Activated T-helper 2 cell treated with anti-CD3 and anti-CD28 coated beads, Interferon-gamma antibody, Interleukin-2, Interleukin-4, amounts not matched to agents 10 μg/mL and 5 μg/mL and 100 μg/mL, durations not matched to agents 14 hours and 24 hours and 36 hours (primary cell): Measurements from ENCODE around the gene CBFA2T3. TPM values are rescaled to one million over a fixed set of nuclear protein-coding genes. Genes with fewer than 3 reads are reported as not detected.

Experiments used
- DNase-seq: peaks from one replicate; pipeline ENCODE4 v3.0.0; 2021; ENCODE audit warnings: low spot score
- H3K27ac Mint-ChIP-seq: one replicate; pipeline ENCODE4 v1.8.0; 2021; ENCODE audit warnings: mixed read lengths
- H3K27me3 Mint-ChIP-seq: one replicate; pipeline ENCODE4 v1.8.0; 2021; ENCODE audit warnings: low read depth, mixed read lengths
- H3K36me3 Mint-ChIP-seq: one replicate; pipeline ENCODE4 v1.8.0; 2021; ENCODE audit warnings: low read depth, mixed read lengths
- H3K4me1 Mint-ChIP-seq: one replicate; pipeline ENCODE4 v1.8.0; 2021; ENCODE audit warnings: low read depth, mixed read lengths
- H3K4me3 Mint-ChIP-seq: one replicate; pipeline ENCODE4 v1.8.0; 2021; ENCODE audit warnings: low read depth, mild to moderate bottlenecking, moderate library complexity, mixed read lengths
- H3K9me3 Mint-ChIP-seq: one replicate; pipeline ENCODE4 v1.8.0; 2021; ENCODE audit warnings: mixed read lengths
- intact Hi-C: fragments of 100-400 bp; cut with micrococcal nuclease; formaldehyde crosslinking; loops from one replicate; pipeline ENCODE4 v1.15.1; 2023
- total RNA-seq: library from RNA; stranded (reverse); gene quantifications from 2 replicates; pipeline ENCODE4 v1.2.3, GENCODE V29; 2022

The CBFA2T3 gene
- total RNA-seq, 1 donor from 2014 or later: 0.30 TPM

- intact Hi-C loops: no loop called here
- no peak overlapping the region for H3K27ac Mint-ChIP-seq
- peaks cover 15% of the 10 kb centered on the region for H3K36me3 Mint-ChIP-seq
- no peak for DNase-seq
- no peaks in the 10 kb centered on the region for H3K27me3 Mint-ChIP-seq
- H3K9me3 Mint-ChIP-seq: no peaks in the 10 kb centered on the region
- H3K4me3 Mint-ChIP-seq: no peak overlapping the region
- peaks cover 7% of the 10 kb centered on the region for H3K4me1 Mint-ChIP-seq
These were observed 115.6 kb downstream of the CBFA2T3 start for GRCh38 chr16:88861359-88861758.

GRCh38 chr16:88859381-88860091 lies 117.5 kb downstream of the CBFA2T3 start:
- no peak overlapping the region for H3K27ac Mint-ChIP-seq
- H3K4me1 Mint-ChIP-seq: peaks cover 14% of the 10 kb centered on the region
- no peaks in the 10 kb centered on the region for H3K27me3 Mint-ChIP-seq
- H3K9me3 Mint-ChIP-seq: no peaks in the 10 kb centered on the region
- peaks cover 15% of the 10 kb centered on the region for H3K36me3 Mint-ChIP-seq
- H3K4me3 Mint-ChIP-seq: peak overlapping the region; percentile 5
- intact Hi-C loops: no loop called here
- DNase-seq: no peak

GRCh38 chr16:88857728-88858339 lies 119.2 kb downstream of the CBFA2T3 start:
- peaks cover 15% of the 10 kb centered on the region for H3K36me3 Mint-ChIP-seq
- DNase-seq: peak; percentile 72
- H3K27me3 Mint-ChIP-seq: no peaks in the 10 kb centered on the region
- peak overlapping the region; percentile 88 for H3K27ac Mint-ChIP-seq
- H3K9me3 Mint-ChIP-seq: no peaks in the 10 kb centered on the region
- intact Hi-C loops: loop anchor here (1.0 to 2.0 kb wide), 2 partner anchors 45 to 121 kb away; no protein-coding TSS in a partner anchor
- peaks cover 14% of the 10 kb centered on the region for H3K4me1 Mint-ChIP-seq
- H3K4me3 Mint-ChIP-seq: peak overlapping the region; percentile 97

- H3K36me3 Mint-ChIP-seq: peaks cover 15% of the 10 kb centered on the region
- H3K4me3 Mint-ChIP-seq: peak within 1 kb of the TSS; percentile 97
- no peaks in the 10 kb centered on the region for H3K27me3 Mint-ChIP-seq
These were observed 119.9 kb downstream of the CBFA2T3 start, which contains the start of the genes GALNS and TRAPPC2L for GRCh38 chr16:88856828-88857727. GALNS (minus strand) TSS chr16:88856947; CDS start chr16:88856877, 70 bp downstream. TRAPPC2L (plus strand) TSS chr16:88857127; CDS start chr16:88857151, 24 bp downstream.

GRCh38 chr16:88856122-88856827 lies 120.7 kb downstream of the CBFA2T3 start:
- H3K36me3 Mint-ChIP-seq: peaks cover 15% of the 10 kb centered on the region
- peak overlapping the region; percentile 97 for H3K4me3 Mint-ChIP-seq
- intact Hi-C loops: loop anchor here (2.0 kb wide), 1 partner anchor 43 kb away; no protein-coding TSS in a partner anchor
- no peaks in the 10 kb centered on the region for H3K9me3 Mint-ChIP-seq
- H3K4me1 Mint-ChIP-seq: peaks cover 14% of the 10 kb centered on the region
- DNase-seq: no peak
- no peak overlapping the region for H3K27ac Mint-ChIP-seq
- H3K27me3 Mint-ChIP-seq: no peaks in the 10 kb centered on the region

More at GRCh38 chr16:88856828-88857727, 119.9 kb downstream of the CBFA2T3 start, which contains the start of the genes GALNS and TRAPPC2L:
- peak within 1 kb of the TSS; percentile 88 for H3K27ac Mint-ChIP-seq
- H3K4me1 Mint-ChIP-seq: peaks cover 14% of the 10 kb centered on the region
- DNase-seq: peak; percentile 97
- H3K9me3 Mint-ChIP-seq: no peaks in the 10 kb centered on the region
- intact Hi-C loops: loop anchor here (1.0 to 2.0 kb wide), 2 partner anchors 44 to 120 kb away; no protein-coding TSS in a partner anchor

GRCh38 chr16:88855736-88856121 lies 121.3 kb downstream of the CBFA2T3 start:
- Mint-ChIP-seq H3K27me3 (no peaks in the 10 kb centered on the region), H3K4me3 (peak overlapping the region; percentile 74), H3K4me1 (peaks cover 14% of the 10 kb centered on the region), H3K36me3 (peaks cover 11% of the 10 kb centered on the region), H3K27ac (no peak overlapping the region), H3K9me3 (no peaks in the 10 kb centered on the region)
- DNase-seq: no peak
- intact Hi-C loops: loop anchor here (2.0 kb wide), 1 partner anchor 43 kb away; no protein-coding TSS in a partner anchor

GRCh38 chr16:88855176-88855575 lies 121.8 kb downstream of the CBFA2T3 start:
- intact Hi-C loops: no loop called here
- Mint-ChIP-seq H3K4me1 (peaks cover 14% of the 10 kb centered on the region), H3K36me3 (peaks cover 9% of the 10 kb centered on the region), H3K9me3 (no peaks in the 10 kb centered on the region), H3K4me3 (peak overlapping the region; percentile 60), H3K27ac (peak overlapping the region; percentile 31), H3K27me3 (no peaks in the 10 kb centered on the region)
- no peak for DNase-seq

GRCh38 chr16:88854306-88855111 lies 122.5 kb downstream of the CBFA2T3 start:
- Mint-ChIP-seq H3K4me1 (peaks cover 14% of the 10 kb centered on the region), H3K27me3 (no peaks in the 10 kb centered on the region), H3K36me3 (peaks cover 9% of the 10 kb centered on the region), H3K9me3 (no peaks in the 10 kb centered on the region), H3K27ac (no peak overlapping the region), H3K4me3 (peak overlapping the region; percentile 60)
- intact Hi-C loops: no loop called here
- DNase-seq: no peak

- Mint-ChIP-seq H3K9me3 (no peaks in the 10 kb centered on the region), H3K36me3 (peaks cover 5% of the 10 kb centered on the region), H3K4me3 (no peak overlapping the region), H3K27me3 (no peaks in the 10 kb centered on the region), H3K27ac (no peak overlapping the region), H3K4me1 (peaks cover 14% of the 10 kb centered on the region)
- DNase-seq: no peak
- intact Hi-C loops: no loop called here
These were observed 123.6 kb downstream of the CBFA2T3 start for GRCh38 chr16:88853325-88853941.

GRCh38 chr16:88851616-88852015 lies 125.4 kb downstream of the CBFA2T3 start:
- intact Hi-C loops: no loop called here
- Mint-ChIP-seq H3K9me3 (no peaks in the 10 kb centered on the region), H3K27me3 (no peaks in the 10 kb centered on the region), H3K27ac (no peak overlapping the region), H3K4me1 (peaks cover 7% of the 10 kb centered on the region), H3K36me3 (no peaks in the 10 kb centered on the region), H3K4me3 (no peak overlapping the region)
- no peak for DNase-seq

GRCh38 chr16:88850531-88851199 lies 126.3 kb downstream of the CBFA2T3 start:
- no peak for DNase-seq
- Mint-ChIP-seq H3K27ac (no peak overlapping the region), H3K4me3 (no peak overlapping the region), H3K9me3 (no peaks in the 10 kb centered on the region), H3K36me3 (no peaks in the 10 kb centered on the region), H3K27me3 (no peaks in the 10 kb centered on the region), H3K4me1 (peaks cover 7% of the 10 kb centered on the region)
- intact Hi-C loops: no loop called here
